Activated T-helper 1 cell treated with anti-CD3 and anti-CD28 coated beads, Interleukin-12 subunit alpha, Interleukin-12 subunit beta, Interleukin-2, Interleukin-4 antibody, amounts not matched to agents 30 ng/mL and 10 ng/mL and 1 ng/mL, durations not matched to agents 14 hours and 24 hours and 36 hours (primary cell): ENCODE measurements around the gene CFAP100. TPM values are rescaled to one million over a fixed set of nuclear protein-coding genes. Genes with fewer than 3 reads are reported as not detected.
A peak's percentile ranks its signal among the peaks of the same experiment; 100 is the strongest.

Source experiments
- DNase-seq: peaks from one replicate; pipeline ENCODE4 v3.0.0; 2021; ENCODE audit warnings: low spot score
- H3K27ac Mint-ChIP-seq: one replicate; pipeline ENCODE4 v1.8.0; 2021; ENCODE audit warnings: mild to moderate bottlenecking, mixed read lengths
- H3K27me3 Mint-ChIP-seq: one replicate; pipeline ENCODE4 v1.8.0; 2022; ENCODE audit warnings: mild to moderate bottlenecking, moderate library complexity, mixed read lengths; ENCODE audit not compliant: insufficient read depth
- H3K36me3 Mint-ChIP-seq: one replicate; pipeline ENCODE4 v1.8.0; 2021; ENCODE audit warnings: low read depth, mixed read lengths
- H3K4me1 Mint-ChIP-seq: one replicate; pipeline ENCODE4 v1.8.0; 2021; ENCODE audit warnings: low read depth, mixed read lengths
- H3K4me3 Mint-ChIP-seq: one replicate; pipeline ENCODE4 v1.8.0; 2021; ENCODE audit warnings: mild to moderate bottlenecking, moderate library complexity, mixed read lengths
- H3K9me3 Mint-ChIP-seq: one replicate; pipeline ENCODE4 v1.8.0; 2021; ENCODE audit warnings: mixed read lengths
- intact Hi-C: fragments of 100-400 bp; cut with micrococcal nuclease; formaldehyde crosslinking; loops from one replicate; pipeline ENCODE4 v1.15.1; 2024
- total RNA-seq: library from RNA; stranded (reverse); gene quantifications from 2 replicates; pipeline ENCODE4 v1.2.3, GENCODE V29; 2022

The CFAP100 gene
- total RNA-seq, 1 donor from 2014 or later: not detected

DNA sequence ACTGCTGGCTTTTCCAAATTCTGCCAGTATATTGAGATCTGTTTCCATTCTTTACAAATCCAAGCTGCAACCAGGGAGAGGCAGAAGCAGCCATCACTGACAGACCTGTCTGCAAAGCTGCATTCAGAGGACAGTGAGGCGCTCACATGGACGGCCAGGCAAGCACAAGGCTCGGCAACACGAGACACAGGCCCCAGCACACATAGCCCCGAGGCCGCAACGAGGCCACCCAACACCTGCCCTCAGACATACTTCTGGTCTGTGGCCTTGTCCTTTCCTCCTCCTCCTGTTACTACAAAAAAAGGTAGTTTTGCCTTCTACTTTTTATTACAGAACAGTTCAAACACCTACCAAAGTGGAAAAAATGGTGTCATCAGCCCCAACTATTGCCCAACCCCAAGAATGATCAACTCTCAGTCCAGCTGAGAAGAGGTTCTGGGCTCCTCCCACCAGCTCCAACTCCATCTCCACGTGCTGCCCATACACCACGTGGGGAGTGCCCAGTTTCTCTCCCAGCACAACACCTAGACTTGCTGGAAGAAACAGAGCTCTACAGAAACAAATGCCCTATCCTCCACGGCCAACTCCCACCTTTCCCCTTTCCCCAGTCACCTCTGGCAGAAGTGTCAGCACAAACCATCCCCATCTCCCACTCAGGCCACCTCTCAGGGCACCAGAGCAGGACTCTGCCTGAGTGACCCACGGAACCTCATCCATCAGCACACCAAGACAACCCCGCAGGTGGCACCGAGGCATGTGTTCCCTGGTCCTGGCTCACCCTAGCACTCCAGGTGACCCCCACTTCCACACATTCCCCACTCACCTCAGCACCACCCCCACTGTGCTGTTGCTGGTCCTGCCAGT, 73.6 kb downstream of the CFAP100 start:
- no peak for DNase-seq
- Mint-ChIP-seq H3K4me3 (no peak overlapping the region), H3K4me1 (peaks cover 38% of the 10 kb centered on the region), H3K27me3 (no peaks in the 10 kb centered on the region), H3K27ac (no peak overlapping the region), H3K36me3 (peaks cover 62% of the 10 kb centered on the region), H3K9me3 (no peaks in the 10 kb centered on the region)
- intact Hi-C loops: no loop called here

DNA sequence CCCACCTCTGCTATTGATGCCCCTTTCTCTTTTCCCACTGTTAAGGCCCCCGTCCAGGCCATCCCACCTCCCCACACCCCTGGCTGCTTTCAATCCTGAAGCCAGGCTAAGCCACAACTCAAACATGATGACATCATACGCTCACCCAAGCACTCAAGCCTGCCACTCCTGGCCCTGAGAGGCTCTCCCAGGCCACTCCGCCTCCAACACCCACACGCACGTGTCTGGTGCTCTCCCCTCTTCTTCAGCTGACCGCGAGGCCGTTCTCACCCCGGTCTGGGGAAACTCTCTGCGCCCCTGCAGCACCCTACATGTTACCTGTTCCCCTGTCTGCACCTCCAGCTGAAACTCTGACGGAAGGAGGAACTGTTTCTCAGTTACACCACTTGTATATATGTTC, 74.8 kb downstream of the CFAP100 start:
- peaks cover 49% of the 10 kb centered on the region for H3K4me1 Mint-ChIP-seq
- H3K36me3 Mint-ChIP-seq: peaks cover 60% of the 10 kb centered on the region
- no peaks in the 10 kb centered on the region for H3K27me3 Mint-ChIP-seq
- no peak overlapping the region for H3K4me3 Mint-ChIP-seq
- H3K9me3 Mint-ChIP-seq: no peaks in the 10 kb centered on the region
- peak overlapping the region; percentile 66 for H3K27ac Mint-ChIP-seq
- intact Hi-C loops: no loop called here
- no peak for DNase-seq

- Mint-ChIP-seq H3K27ac (no peak overlapping the region), H3K4me3 (peak overlapping the region; percentile 93), H3K27me3 (no peaks in the 10 kb centered on the region), H3K36me3 (peaks cover 44% of the 10 kb centered on the region), H3K9me3 (no peaks in the 10 kb centered on the region), H3K4me1 (peaks cover 46% of the 10 kb centered on the region)
- no peak for DNase-seq
- intact Hi-C loops: loop anchor here (10.0 kb wide), 1 partner anchor 1582 kb away; the partner anchor contains the start of gene SEC61A1
Measured at GRCh38 chr3:126472277-126473006, 77.7 kb downstream of the CFAP100 start.

- H3K27me3 Mint-ChIP-seq: no peaks in the 10 kb centered on the region
- peak overlapping the region; percentile 15 for H3K27ac Mint-ChIP-seq
- no peak for DNase-seq
- peaks cover 37% of the 10 kb centered on the region for H3K36me3 Mint-ChIP-seq
- peaks cover 39% of the 10 kb centered on the region for H3K4me1 Mint-ChIP-seq
- H3K4me3 Mint-ChIP-seq: peak overlapping the region; percentile 93
- no peaks in the 10 kb centered on the region for H3K9me3 Mint-ChIP-seq
- intact Hi-C loops: loop anchor here (2.0 to 10.0 kb wide), 3 partner anchors 231 to 1581 kb away; partner anchors contain the start of genes CHCHD6, SEC61A1 and SLC41A3
Measured at GRCh38 chr3:126473292-126474168, 78.8 kb downstream of the CFAP100 start.

- H3K9me3 Mint-ChIP-seq: no peaks in the 10 kb centered on the region
- H3K4me1 Mint-ChIP-seq: peaks cover 31% of the 10 kb centered on the region
- H3K27ac Mint-ChIP-seq: peak overlapping the region; percentile 88
- DNase-seq: peak; percentile 15
- no peaks in the 10 kb centered on the region for H3K27me3 Mint-ChIP-seq
- H3K36me3 Mint-ChIP-seq: peaks cover 28% of the 10 kb centered on the region
- intact Hi-C loops: loop anchor here (1.0 to 10.0 kb wide), 6 partner anchors 133 to 1580 kb away; partner anchors contain the start of genes CHCHD6, SEC61A1 and SLC41A3
- H3K4me3 Mint-ChIP-seq: peak overlapping the region; percentile 93
Measured at GRCh38 chr3:126474498-126475412, 80.0 kb downstream of the CFAP100 start.

GRCh38 chr3:126475413-126476114, 80.9 kb downstream of the CFAP100 start, which contains the start of gene ZXDC:
Gene ZXDC, minus strand, starts transcription at chr3:126475891. Its CDS starts 26 bp downstream, at chr3:126475865.
- peak within 1 kb of the TSS; percentile 88 for H3K27ac Mint-ChIP-seq
- H3K36me3 Mint-ChIP-seq: peaks cover 21% of the 10 kb centered on the region
- peak; percentile 92 for DNase-seq
- no peaks in the 10 kb centered on the region for H3K9me3 Mint-ChIP-seq
- H3K27me3 Mint-ChIP-seq: peaks cover under 1% of the 10 kb centered on the region
- peaks cover 28% of the 10 kb centered on the region for H3K4me1 Mint-ChIP-seq
- peak within 1 kb of the TSS; percentile 93 for H3K4me3 Mint-ChIP-seq
- intact Hi-C loops: loop anchor here (1.0 to 10.0 kb wide), 12 partner anchors 118 to 1677 kb away; partner anchors contain the start of genes CHCHD6, EEFSEC, KLF15 and MCM2

- intact Hi-C loops: loop anchor here (1.0 to 10.0 kb wide), 9 partner anchors 119 to 1676 kb away; partner anchors contain the start of genes EEFSEC, KLF15, MCM2 and SEC61A1
- Mint-ChIP-seq H3K27ac (peak overlapping the region; percentile 65), H3K9me3 (no peaks in the 10 kb centered on the region), H3K36me3 (peaks cover 12% of the 10 kb centered on the region), H3K27me3 (peaks cover 2% of the 10 kb centered on the region), H3K4me3 (peak overlapping the region; percentile 77), H3K4me1 (peaks cover 28% of the 10 kb centered on the region)
- DNase-seq: no peak
Measured at GRCh38 chr3:126476166-126477060, 81.7 kb downstream of the CFAP100 start.

- Mint-ChIP-seq H3K27me3 (peaks cover 2% of the 10 kb centered on the region), H3K9me3 (no peaks in the 10 kb centered on the region), H3K4me1 (peaks cover 26% of the 10 kb centered on the region), H3K27ac (peak overlapping the region; percentile 75), H3K4me3 (peak overlapping the region; percentile 77), H3K36me3 (peaks cover 12% of the 10 kb centered on the region)
- DNase-seq: no peak
- intact Hi-C loops: loop anchor here (2.0 to 10.0 kb wide), 6 partner anchors 130 to 1676 kb away; partner anchors contain the start of genes EEFSEC, SEC61A1 and TPRA1
Measured at GRCh38 chr3:126477061-126477380, 82.3 kb downstream of the CFAP100 start.

GRCh38 chr3:126478581-126479310, 84.0 kb downstream of the CFAP100 start:
- Mint-ChIP-seq H3K4me1 (peaks cover 8% of the 10 kb centered on the region), H3K4me3 (no peak overlapping the region), H3K27me3 (peaks cover 2% of the 10 kb centered on the region), H3K27ac (no peak overlapping the region), H3K9me3 (no peaks in the 10 kb centered on the region), H3K36me3 (peaks cover under 1% of the 10 kb centered on the region)
- intact Hi-C loops: loop anchor here (5.0 to 10.0 kb wide), 3 partner anchors 129 to 1576 kb away; partner anchors contain the start of gene SEC61A1
- DNase-seq: no peak

DNA sequence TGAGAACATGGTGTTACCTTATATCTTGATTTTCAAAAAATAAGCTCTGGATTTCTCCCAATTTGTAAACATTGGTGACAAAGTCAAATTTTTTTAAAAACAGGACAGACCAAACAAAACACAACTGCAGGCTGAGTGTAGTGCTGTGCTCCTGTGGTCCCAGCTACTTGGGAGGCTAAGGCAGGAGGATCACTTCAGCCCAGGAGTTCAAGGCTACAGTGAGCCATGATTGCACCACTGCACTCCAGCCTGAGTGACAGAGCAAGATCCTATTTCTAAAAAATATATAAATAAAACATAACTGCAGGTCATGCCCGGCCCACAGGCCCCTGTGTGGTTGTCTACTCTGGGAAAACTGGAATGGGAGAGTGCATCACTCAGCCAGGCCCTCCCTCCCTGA, 84.9 kb downstream of the CFAP100 start:
- H3K27ac Mint-ChIP-seq: no peak overlapping the region
- H3K27me3 Mint-ChIP-seq: peaks cover 4% of the 10 kb centered on the region
- no peaks in the 10 kb centered on the region for H3K9me3 Mint-ChIP-seq
- H3K4me3 Mint-ChIP-seq: no peak overlapping the region
- intact Hi-C loops: loop anchor here (5.0 to 10.0 kb wide), 3 partner anchors 128 to 1575 kb away; partner anchors contain the start of gene SEC61A1
- peaks cover under 1% of the 10 kb centered on the region for H3K4me1 Mint-ChIP-seq
- DNase-seq: no peak
- H3K36me3 Mint-ChIP-seq: no peaks in the 10 kb centered on the region
